ENCODE results near the gene TP73.

DNA sequence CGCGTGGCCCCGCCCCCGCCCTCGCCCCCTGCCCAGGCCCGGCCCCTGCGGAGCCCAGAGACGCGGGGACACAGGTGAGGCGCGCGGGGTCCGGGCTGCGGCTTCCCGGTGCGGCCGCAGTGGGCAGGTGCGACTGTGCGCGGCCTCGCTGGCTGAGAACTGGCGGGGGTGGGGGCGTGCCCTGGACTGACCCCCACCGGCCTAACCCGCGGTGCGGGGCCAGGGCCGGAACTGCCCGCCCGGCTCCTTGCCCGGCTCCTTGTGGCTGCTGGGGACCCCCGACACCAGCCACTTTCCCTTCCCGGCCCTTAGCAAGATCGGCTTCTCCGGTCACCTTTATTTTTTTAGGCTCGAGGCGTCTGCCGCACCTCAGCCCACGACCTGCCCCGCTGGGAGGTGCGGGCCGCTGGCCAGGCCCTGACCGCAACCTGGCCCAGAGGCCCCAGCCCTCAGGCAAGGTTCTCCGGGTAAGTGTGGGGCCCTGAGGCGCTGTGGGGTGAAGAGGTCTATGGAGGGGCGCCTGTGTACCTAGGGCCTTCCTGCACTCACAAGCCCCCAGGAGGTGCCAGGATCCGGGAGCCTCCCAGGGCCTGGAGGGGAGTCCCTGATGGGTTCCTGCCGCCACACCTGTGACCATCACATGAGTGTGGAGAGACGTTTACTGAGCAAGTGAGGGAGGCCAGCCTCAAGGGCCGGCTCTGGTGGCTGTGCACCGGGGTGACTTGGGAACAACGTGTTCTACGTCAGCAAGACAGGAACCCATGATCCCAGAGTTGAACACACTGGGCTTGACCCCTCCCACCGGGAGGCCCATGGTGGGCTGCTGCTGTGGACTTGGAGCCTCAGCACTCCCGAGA is 120.6 kb downstream of the TP73 start, which contains the start of gene SMIM1:
- TF ChIP-seq, protein P1, sequence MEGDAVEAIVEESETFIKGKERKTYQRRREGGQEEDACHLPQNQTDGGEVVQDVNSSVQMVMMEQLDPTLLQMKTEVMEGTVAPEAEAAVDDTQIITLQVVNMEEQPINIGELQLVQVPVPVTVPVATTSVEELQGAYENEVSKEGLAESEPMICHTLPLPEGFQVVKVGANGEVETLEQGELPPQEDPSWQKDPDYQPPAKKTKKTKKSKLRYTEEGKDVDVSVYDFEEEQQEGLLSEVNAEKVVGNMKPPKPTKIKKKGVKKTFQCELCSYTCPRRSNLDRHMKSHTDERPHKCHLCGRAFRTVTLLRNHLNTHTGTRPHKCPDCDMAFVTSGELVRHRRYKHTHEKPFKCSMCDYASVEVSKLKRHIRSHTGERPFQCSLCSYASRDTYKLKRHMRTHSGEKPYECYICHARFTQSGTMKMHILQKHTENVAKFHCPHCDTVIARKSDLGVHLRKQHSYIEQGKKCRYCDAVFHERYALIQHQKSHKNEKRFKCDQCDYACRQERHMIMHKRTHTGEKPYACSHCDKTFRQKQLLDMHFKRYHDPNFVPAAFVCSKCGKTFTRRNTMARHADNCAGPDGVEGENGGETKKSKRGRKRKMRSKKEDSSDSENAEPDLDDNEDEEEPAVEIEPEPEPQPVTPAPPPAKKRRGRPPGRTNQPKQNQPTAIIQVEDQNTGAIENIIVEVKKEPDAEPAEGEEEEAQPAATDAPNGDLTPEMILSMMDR (IDR thresholded peaks at IDR 0.05) = no peak
- TF ChIP-seq POLR2A (IDR thresholded peaks at IDR 0.05) = no peak

Measured in right lobe of liver (tissue), 4 donors.